Astrocyte (in vitro differentiated cells and primary cell): ENCODE results near the gene ALK. TPM values are rescaled to one million over a fixed set of nuclear protein-coding genes. Genes with fewer than 3 reads are reported as not detected.

Source experiments
- DNase-seq: peaks from one replicate; pipeline ENCODE4 v3.0.0-alpha.2; 2010; ENCODE audit warnings: low read depth
- FAIRE-seq: peaks from 2 replicates; lab custom pipeline; 2011; peaks lifted over from hg19 to GRCh38; lab: Jason Lieb, UNC
- H2AFZ ChIP-seq: 2 replicates; pipeline ENCODE4 v1.6.0; 2012; ENCODE audit warnings: low read depth, low read length, inconsistent platforms
- H3K27ac ChIP-seq: 2 replicates; pipeline ENCODE4 v1.5.1; 2011; ENCODE audit warnings: low read depth, low read length, inconsistent platforms
- H3K27me3 ChIP-seq: 2 replicates; pipeline ENCODE4 v1.6.0; 2011; ENCODE audit warnings: low read length, inconsistent platforms; ENCODE audit not compliant: insufficient read depth
- H3K36me3 ChIP-seq: 2 replicates; pipeline ENCODE4 v1.5.1; 2011; ENCODE audit warnings: low read length, inconsistent platforms; ENCODE audit not compliant: insufficient read depth
- H3K4me1 ChIP-seq: 2 replicates; pipeline ENCODE4 v1.5.1; 2011; ENCODE audit warnings: low read length, inconsistent platforms; ENCODE audit not compliant: insufficient read depth
- H3K4me2 ChIP-seq: 2 replicates; pipeline ENCODE4 v1.6.0; 2012; ENCODE audit warnings: low read length, inconsistent platforms
- H3K4me3 ChIP-seq: 2 replicates; pipeline ENCODE4 v1.5.1; 2011; ENCODE audit warnings: low read depth, mild to moderate bottlenecking, low read length, inconsistent platforms; ENCODE audit not compliant: insufficient read depth
- H3K79me2 ChIP-seq: 2 replicates; pipeline ENCODE4 v1.6.0; 2012; ENCODE audit warnings: mild to moderate bottlenecking, low read length, inconsistent platforms; ENCODE audit not compliant: insufficient read depth
- H3K9ac ChIP-seq: 2 replicates; pipeline ENCODE4 v1.6.0; 2012; ENCODE audit warnings: mild to moderate bottlenecking, low read length, inconsistent platforms
- H3K9me3 ChIP-seq: 2 replicates; pipeline ENCODE4 v1.5.1; 2012; ENCODE audit warnings: low read depth, mild to moderate bottlenecking, low read length, inconsistent platforms; ENCODE audit not compliant: insufficient read depth
- H4K20me1 ChIP-seq: 2 replicates; pipeline ENCODE4 v1.6.0; 2012; ENCODE audit warnings: low read length, inconsistent platforms; ENCODE audit not compliant: insufficient read depth
- H3K27ac Mint-ChIP-seq: one replicate; pipeline ENCODE4 v1.8.0; 2021; ENCODE audit warnings: mild to moderate bottlenecking, mixed read lengths; ENCODE audit not compliant: unreplicated experiment
- H3K27me3 Mint-ChIP-seq: one replicate; pipeline ENCODE4 v1.8.0; 2021; ENCODE audit warnings: low read depth, mixed read lengths; ENCODE audit not compliant: unreplicated experiment
- H3K36me3 Mint-ChIP-seq: one replicate; pipeline ENCODE4 v1.8.0; 2021; ENCODE audit warnings: low read depth, mixed read lengths; ENCODE audit not compliant: unreplicated experiment
- H3K4me1 Mint-ChIP-seq: one replicate; pipeline ENCODE4 v1.8.0; 2021; ENCODE audit warnings: low read depth, mixed read lengths; ENCODE audit not compliant: unreplicated experiment
- H3K4me3 Mint-ChIP-seq: one replicate; pipeline ENCODE4 v1.8.0; 2021; ENCODE audit warnings: mild to moderate bottlenecking, moderate library complexity, mixed read lengths; ENCODE audit not compliant: unreplicated experiment
- H3K9me3 Mint-ChIP-seq: one replicate; pipeline ENCODE4 v1.8.0; 2021; ENCODE audit warnings: mild to moderate bottlenecking, mixed read lengths; ENCODE audit not compliant: unreplicated experiment
- EZH2 ChIP-seq: IDR thresholded peaks from 2 replicates; pipeline ENCODE4 v1.6.1; 2012; ENCODE audit warnings: mild to moderate bottlenecking, low read length, inconsistent platforms; ENCODE audit not compliant: insufficient read depth
- total RNA-seq: library from RNA; stranded (reverse); gene quantifications from 2 replicates; pipeline ENCODE4 v1.2.1, GENCODE V29; 2021
- TF ChIP-seq, protein P1 (sequence below): IDR thresholded peaks from 2 replicates; pipeline ENCODE4 v1.5.1; 2011; ENCODE audit warnings: low read depth, mild to moderate bottlenecking, inconsistent platforms, low read length, moderate library complexity; ENCODE audit not compliant: insufficient read depth

ALK gene
- total RNA-seq, 1 donor from 2014 or later = 0.16 TPM

DNA sequence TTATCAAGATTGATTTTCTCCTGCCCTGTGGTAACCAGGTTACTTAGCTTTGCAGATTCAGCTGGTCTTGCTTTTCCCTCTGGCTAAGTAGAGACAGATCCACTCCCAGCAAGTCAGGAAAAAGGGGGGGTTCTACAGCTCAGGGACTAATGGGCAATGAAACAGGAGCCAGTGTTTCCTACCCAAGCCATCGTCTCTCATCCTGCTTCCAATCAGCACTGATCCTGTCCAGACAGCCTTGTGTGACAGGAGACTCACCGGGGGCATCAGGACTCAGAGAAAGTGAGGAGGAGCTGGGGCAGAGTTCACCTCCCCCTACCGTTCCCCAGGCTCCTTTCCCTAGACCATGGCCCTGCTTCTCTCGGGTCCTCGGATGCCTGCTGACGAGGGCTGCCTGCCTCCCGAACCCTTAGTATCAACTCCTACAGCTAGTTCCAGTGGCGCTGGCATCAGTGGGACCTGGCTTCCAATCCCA lies 307.6 kb downstream of the ALK start:
- H3K4me3 Mint-ChIP-seq = no peak overlapping the region
- H4K20me1 ChIP-seq = no peaks in the 10 kb centered on the region

DNA sequence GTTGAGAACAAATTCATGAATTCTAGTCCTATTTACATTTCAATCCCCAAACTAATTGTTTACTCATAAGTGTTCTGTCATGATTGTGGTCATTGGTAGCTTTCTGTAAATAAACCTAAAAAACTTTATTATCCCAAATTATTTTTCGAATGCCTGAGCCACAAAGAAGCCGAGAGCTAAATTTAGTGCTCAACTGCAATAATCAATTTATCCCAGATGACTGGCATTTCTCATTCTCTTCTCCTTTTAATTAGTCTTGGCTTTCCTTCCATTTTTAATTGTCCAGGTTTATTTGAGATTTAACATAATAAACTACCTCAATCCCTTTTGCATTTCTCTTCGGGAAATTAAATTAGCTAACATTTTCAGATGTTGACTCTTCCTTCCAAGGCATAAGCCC lies 308.3 kb downstream of the ALK start:
- H3K4me3 Mint-ChIP-seq = no peak overlapping the region
- no peaks in the 10 kb centered on the region for H3K4me1 Mint-ChIP-seq
- H3K27ac Mint-ChIP-seq = no peak overlapping the region
- Histone ChIP-seq H2AFZ (no peak overlapping the region), H3K4me2 (no peak overlapping the region), H3K9me3 (no peaks in the 10 kb centered on the region), H3K4me1 (no peaks in the 10 kb centered on the region), H4K20me1 (no peaks in the 10 kb centered on the region), H3K27ac (no peak overlapping the region), H3K36me3 (no peaks in the 10 kb centered on the region), H3K79me2 (no peaks in the 10 kb centered on the region), H3K9ac (no peak overlapping the region), H3K4me3 (no peak overlapping the region), H3K27me3 (no peaks in the 10 kb centered on the region)
- FAIRE-seq (no peak), DNase-seq (no peak)
- H3K27me3 Mint-ChIP-seq = peaks cover 18% of the 10 kb centered on the region
- no peaks in the 10 kb centered on the region for H3K36me3 Mint-ChIP-seq
- TF ChIP-seq, protein P1, sequence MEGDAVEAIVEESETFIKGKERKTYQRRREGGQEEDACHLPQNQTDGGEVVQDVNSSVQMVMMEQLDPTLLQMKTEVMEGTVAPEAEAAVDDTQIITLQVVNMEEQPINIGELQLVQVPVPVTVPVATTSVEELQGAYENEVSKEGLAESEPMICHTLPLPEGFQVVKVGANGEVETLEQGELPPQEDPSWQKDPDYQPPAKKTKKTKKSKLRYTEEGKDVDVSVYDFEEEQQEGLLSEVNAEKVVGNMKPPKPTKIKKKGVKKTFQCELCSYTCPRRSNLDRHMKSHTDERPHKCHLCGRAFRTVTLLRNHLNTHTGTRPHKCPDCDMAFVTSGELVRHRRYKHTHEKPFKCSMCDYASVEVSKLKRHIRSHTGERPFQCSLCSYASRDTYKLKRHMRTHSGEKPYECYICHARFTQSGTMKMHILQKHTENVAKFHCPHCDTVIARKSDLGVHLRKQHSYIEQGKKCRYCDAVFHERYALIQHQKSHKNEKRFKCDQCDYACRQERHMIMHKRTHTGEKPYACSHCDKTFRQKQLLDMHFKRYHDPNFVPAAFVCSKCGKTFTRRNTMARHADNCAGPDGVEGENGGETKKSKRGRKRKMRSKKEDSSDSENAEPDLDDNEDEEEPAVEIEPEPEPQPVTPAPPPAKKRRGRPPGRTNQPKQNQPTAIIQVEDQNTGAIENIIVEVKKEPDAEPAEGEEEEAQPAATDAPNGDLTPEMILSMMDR = no peak
- no peak for TF ChIP-seq EZH2
- H3K9me3 Mint-ChIP-seq = peaks cover 3% of the 10 kb centered on the region

More for the DNA sequence above, 307.6 kb downstream of the ALK start:
- Histone ChIP-seq H3K27me3 (no peaks in the 10 kb centered on the region), H3K9me3 (no peaks in the 10 kb centered on the region), H3K36me3 (no peaks in the 10 kb centered on the region), H2AFZ (no peak overlapping the region), H3K79me2 (no peaks in the 10 kb centered on the region), H3K9ac (no peak overlapping the region), H3K4me2 (no peak overlapping the region), H3K4me1 (no peaks in the 10 kb centered on the region), H3K27ac (no peak overlapping the region), H3K4me3 (no peak overlapping the region)
- Mint-ChIP-seq H3K27ac (no peak overlapping the region), H3K27me3 (peaks cover 18% of the 10 kb centered on the region), H3K9me3 (peaks cover 5% of the 10 kb centered on the region), H3K4me1 (no peaks in the 10 kb centered on the region), H3K36me3 (peaks cover 2% of the 10 kb centered on the region)
- no peak for FAIRE-seq
- TF ChIP-seq, protein P1 = no peak
- DNase-seq = no peak

DNA sequence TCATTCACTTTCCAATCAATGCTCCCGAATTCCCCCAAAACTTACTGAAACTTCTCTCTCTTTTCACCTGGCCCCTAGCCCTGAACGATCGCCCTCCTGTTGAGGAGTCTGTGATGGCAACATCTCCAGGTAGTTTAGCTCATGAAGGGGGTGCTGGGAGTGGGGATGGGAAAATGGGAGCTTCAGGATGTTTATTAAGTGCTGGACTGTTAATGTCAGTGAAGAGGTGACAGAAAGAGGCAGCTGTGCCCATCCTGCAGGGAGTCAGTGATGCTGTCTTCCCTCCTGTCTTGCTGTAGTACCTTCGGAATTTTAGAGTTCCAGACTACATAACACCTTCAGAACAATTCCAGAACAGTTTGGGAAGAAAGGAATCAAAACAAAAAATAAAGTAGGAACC lies 308.8 kb downstream of the ALK start:
- Mint-ChIP-seq H3K27ac (no peak overlapping the region), H3K4me3 (no peak overlapping the region), H3K4me1 (peaks cover 1% of the 10 kb centered on the region), H3K9me3 (peaks cover 3% of the 10 kb centered on the region), H3K27me3 (peaks cover 14% of the 10 kb centered on the region), H3K36me3 (no peaks in the 10 kb centered on the region)
- H3K4me1 ChIP-seq = no peaks in the 10 kb centered on the region
- H3K36me3 ChIP-seq = no peaks in the 10 kb centered on the region
- H3K9me3 ChIP-seq = no peaks in the 10 kb centered on the region
- H3K4me3 ChIP-seq = no peak overlapping the region
- no peaks in the 10 kb centered on the region for H4K20me1 ChIP-seq
- FAIRE-seq (no peak), DNase-seq (no peak)
- H2AFZ ChIP-seq = no peak overlapping the region
- no peaks in the 10 kb centered on the region for H3K79me2 ChIP-seq
- TF ChIP-seq, protein P1 = no peak
- TF ChIP-seq EZH2 = no peak
- no peak overlapping the region for H3K9ac ChIP-seq
- no peaks in the 10 kb centered on the region for H3K27me3 ChIP-seq
- H3K27ac ChIP-seq = no peak overlapping the region
- no peak overlapping the region for H3K4me2 ChIP-seq
